Kidney (tissue), 14 donors: Measurements from ENCODE around the gene CCNT2. TPM values are rescaled to one million over a fixed set of nuclear protein-coding genes. Genes with fewer than 3 reads are reported as not detected.

Experiments used
- DNase-seq, 5 donors: peaks; one replicate each; pipeline ENCODE4 v3.0.0-alpha.2; 2013 to 2020
- FAIRE-seq: peaks from 2 replicates; lab custom pipeline; 2012; peaks lifted over from hg19 to GRCh38; lab: Jason Lieb, UNC
- H3K27ac ChIP-seq, 2 donors: one replicate each; pipeline ENCODE4 v1.7.0; 2013; ENCODE audit warnings: low read depth in 2 of 2, low read length in 2 of 2, inconsistent platforms in 1 of 2
- H3K27me3 ChIP-seq: one replicate; pipeline ENCODE4 v1.7.1; 2013; ENCODE audit warnings: low read length, inconsistent platforms; ENCODE audit not compliant: control insufficient read depth, insufficient read depth
- H3K36me3 ChIP-seq, 3 donors: one replicate each; pipeline versions ENCODE4 v1.7.0 to v1.7.1; 2013; ENCODE audit warnings: low read length in 3 of 3, control low read depth in 1 of 3, inconsistent platforms in 1 of 3; ENCODE audit not compliant: insufficient read depth in 3 of 3, control insufficient read depth in 2 of 3
- H3K4me1 ChIP-seq, 3 donors: one replicate each; pipeline versions ENCODE4 v1.7.0 to v1.7.1; 2013; ENCODE audit warnings: low read length in 3 of 3, inconsistent platforms in 1 of 3, low read depth in 1 of 3; ENCODE audit not compliant: control insufficient read depth in 2 of 3, insufficient read depth in 2 of 3
- H3K4me3 ChIP-seq, 3 donors: one replicate each; pipeline versions ENCODE4 v1.7.0 to v1.8.1; 2013; ENCODE audit warnings: low read length in 3 of 3, control low read depth in 1 of 3, inconsistent platforms in 1 of 3
- H3K9ac ChIP-seq, 3 donors: one replicate each; pipeline versions ENCODE4 v1.7.0 to v1.7.1; 2013; ENCODE audit warnings: low read length in 3 of 3, control low read depth in 1 of 3, inconsistent platforms in 1 of 3
- H3K9me3 ChIP-seq, 3 donors: one replicate each; pipeline versions ENCODE4 v1.7.0 to v1.7.1; 2013; ENCODE audit warnings: low read length in 3 of 3, control low read depth in 1 of 3, inconsistent platforms in 1 of 3; ENCODE audit not compliant: control insufficient read depth in 2 of 3, insufficient read depth in 1 of 3
- intact Hi-C: fragments of 100-400 bp; cut with DNase I; formaldehyde crosslinking; loops from one replicate; pipeline ENCODE4 v1.11.1; 2022
- polyA plus RNA-seq: library from polyadenylated mRNA; stranded (reverse); fragments of 350-450 nt; fragmentation: Illumina TruSeq; extraction: RNeasy Lipid Tissue Mini Kit (QIAGEN cat#74804); gene quantifications from one replicate; pipeline ENCODE4 v1.2.3, GENCODE V29; 2014; ENCODE audit warnings: low read depth, low replicate concordance; ENCODE audit not compliant: insufficient read depth
- total RNA-seq: library from RNA; stranded (reverse); fragmentation: NEBNext Ultra II Directional; extraction: Animal tissue kit (Norgen Biotek cat#: 25700); gene quantifications from one replicate; pipeline ENCODE4 v1.2.1, GENCODE V29; 2021
- TF ChIP-seq, protein P1 (sequence below): IDR thresholded peaks from 3 replicates; pipeline ENCODE4 v1.5.1; 2012; ENCODE audit warnings: mild to moderate bottlenecking, moderate library complexity, borderline replicate concordance; ENCODE audit not compliant: insufficient read depth; ENCODE audit errors: extremely low read depth
- donor health status: control.
- donor health status: control.
- donor health status: control.
- donor health status: control.
- donor health status: control.
- donor health status: DM: yes; HTN: yes; CAD: no.
- donor health status: Normal renal cell carcinoma (clear cell type).

CCNT2 gene
- total and polyA plus RNA-seq, 2 donors from 2014 or later: 7.0 to 42.1 TPM

DNA sequence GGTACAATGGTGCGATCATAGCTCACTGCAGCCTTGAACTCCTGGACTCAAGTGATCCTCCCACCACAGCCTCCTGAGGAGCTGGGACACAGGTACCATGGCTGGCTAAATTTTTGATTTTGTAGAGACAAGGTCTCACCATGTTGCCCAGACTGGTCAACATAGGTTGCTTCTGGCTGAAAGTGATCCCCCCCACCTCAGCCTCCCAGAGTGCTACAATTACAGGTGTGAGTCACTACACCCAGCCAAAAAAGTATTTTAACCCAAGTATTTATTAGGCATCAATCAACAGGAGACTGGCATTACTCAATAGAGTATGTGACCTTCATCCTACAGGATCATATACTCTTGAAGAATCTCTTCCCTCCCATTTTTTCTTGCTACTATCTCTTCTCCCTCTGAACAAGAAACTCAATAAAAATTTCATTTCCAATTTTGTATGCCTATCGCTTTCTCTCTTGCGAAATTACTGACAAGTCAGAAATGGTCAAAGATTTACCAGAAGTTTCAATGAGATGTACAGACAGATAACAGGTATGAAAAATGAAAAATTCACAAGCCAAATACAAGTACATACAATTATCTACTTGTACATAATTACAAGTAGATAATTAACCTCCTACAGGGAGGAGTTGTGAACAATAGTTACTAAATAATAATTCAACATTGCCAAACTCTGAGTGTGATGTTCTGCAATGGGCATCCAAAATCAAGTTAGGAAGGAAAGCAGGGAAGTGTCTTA lies 34.9 kb upstream of the CCNT2 start:
- H3K27ac ChIP-seq: no peak overlapping the region
- TF ChIP-seq, protein P1, sequence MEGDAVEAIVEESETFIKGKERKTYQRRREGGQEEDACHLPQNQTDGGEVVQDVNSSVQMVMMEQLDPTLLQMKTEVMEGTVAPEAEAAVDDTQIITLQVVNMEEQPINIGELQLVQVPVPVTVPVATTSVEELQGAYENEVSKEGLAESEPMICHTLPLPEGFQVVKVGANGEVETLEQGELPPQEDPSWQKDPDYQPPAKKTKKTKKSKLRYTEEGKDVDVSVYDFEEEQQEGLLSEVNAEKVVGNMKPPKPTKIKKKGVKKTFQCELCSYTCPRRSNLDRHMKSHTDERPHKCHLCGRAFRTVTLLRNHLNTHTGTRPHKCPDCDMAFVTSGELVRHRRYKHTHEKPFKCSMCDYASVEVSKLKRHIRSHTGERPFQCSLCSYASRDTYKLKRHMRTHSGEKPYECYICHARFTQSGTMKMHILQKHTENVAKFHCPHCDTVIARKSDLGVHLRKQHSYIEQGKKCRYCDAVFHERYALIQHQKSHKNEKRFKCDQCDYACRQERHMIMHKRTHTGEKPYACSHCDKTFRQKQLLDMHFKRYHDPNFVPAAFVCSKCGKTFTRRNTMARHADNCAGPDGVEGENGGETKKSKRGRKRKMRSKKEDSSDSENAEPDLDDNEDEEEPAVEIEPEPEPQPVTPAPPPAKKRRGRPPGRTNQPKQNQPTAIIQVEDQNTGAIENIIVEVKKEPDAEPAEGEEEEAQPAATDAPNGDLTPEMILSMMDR: no peak
- no peaks in the 10 kb centered on the region for H3K9me3 ChIP-seq
- no peak overlapping the region for H3K9ac ChIP-seq
- intact Hi-C loops: no loop called here
- H3K36me3 ChIP-seq: peaks cover 0 to 9% (median 2%) of the 10 kb centered on the region in 3 donors
- H3K4me3 ChIP-seq: no peak overlapping the region
- no peak for DNase-seq
- H3K4me1 ChIP-seq: no peaks in the 10 kb centered on the region
- FAIRE-seq: no peak
- H3K27me3 ChIP-seq: no peaks in the 10 kb centered on the region

DNA sequence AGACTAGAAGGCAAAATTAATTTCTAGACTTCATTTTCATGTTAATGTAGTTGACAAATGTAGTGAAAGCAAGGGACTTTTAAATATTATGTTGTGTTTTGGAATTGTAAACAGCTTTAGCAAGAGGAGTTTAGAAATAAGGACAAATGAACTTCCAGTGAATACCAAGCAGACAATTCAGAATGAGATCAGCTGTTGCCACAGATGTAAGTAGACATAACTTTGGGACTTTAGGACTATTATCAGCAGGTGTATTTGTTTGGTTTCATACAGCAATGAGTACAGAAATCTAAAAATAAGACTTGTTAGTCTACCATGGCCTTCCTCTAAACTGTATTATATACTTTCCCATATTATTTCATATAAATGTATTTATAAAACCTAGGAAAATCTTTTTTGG lies 34.2 kb upstream of the CCNT2 start:
- TF ChIP-seq, protein P1: no peak

DNA sequence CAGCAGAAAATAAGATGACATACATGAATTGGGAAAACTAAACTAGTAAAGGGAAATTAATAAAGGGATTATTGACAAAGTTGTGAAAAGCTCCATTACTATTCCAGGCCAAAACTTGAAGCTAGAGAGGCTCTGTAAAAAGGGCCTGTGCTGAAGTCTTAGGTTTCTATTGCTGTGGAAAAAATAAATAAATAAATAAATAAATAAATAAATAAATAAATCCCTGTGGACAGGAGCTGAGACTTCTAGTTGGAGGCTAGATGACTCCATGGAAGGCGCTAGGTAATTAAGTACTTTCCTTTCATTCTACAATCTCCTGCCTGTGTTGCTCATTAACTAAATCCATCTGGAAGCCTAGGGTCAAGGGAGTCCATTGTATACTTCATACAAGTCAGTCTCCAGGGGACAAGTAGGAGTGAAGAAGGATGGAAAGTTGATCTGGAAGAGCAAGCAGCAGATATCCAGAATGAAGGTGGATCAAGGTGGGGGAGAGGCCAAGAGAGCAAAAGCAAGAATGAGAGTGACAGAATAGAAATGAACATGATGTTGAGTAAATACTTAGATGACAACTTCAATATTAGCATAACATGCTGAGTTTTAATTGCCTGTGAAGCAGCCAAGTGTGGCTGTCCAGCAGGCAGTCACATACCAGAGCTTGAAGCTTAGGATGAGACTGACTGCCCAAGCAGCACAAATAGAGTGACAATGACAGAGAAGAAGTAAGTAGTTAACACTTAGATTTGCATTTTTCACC lies 26.2 kb upstream of the CCNT2 start:
- no peak overlapping the region for H3K9ac ChIP-seq
- peak in 2 of 5 donors; percentile 37 to 43 for DNase-seq
- no peak overlapping the region for H3K27ac ChIP-seq
- H3K4me1 ChIP-seq: no peaks in the 10 kb centered on the region
- TF ChIP-seq, protein P1: no peak
- H3K27me3 ChIP-seq: no peaks in the 10 kb centered on the region
- intact Hi-C loops: no loop called here
- no peak overlapping the region for H3K4me3 ChIP-seq
- FAIRE-seq: no peak
- H3K36me3 ChIP-seq: no peaks in the 10 kb centered on the region
- no peaks in the 10 kb centered on the region for H3K9me3 ChIP-seq

More for the DNA sequence above, 34.2 kb upstream of the CCNT2 start:
- no peaks in the 10 kb centered on the region for H3K9me3 ChIP-seq
- H3K4me1 ChIP-seq: no peaks in the 10 kb centered on the region
- no peaks in the 10 kb centered on the region for H3K27me3 ChIP-seq
- no peak overlapping the region for H3K4me3 ChIP-seq
- H3K36me3 ChIP-seq: peaks cover 0 to 9% (median 2%) of the 10 kb centered on the region in 3 donors
- no peak overlapping the region for H3K27ac ChIP-seq
- no peak overlapping the region for H3K9ac ChIP-seq
- intact Hi-C loops: no loop called here
- DNase-seq: no peak
- FAIRE-seq: no peak
